Measurements from ENCODE around the gene TBC1D14.
"Not testable (repeated sequence)": the region's sequence is repeated elsewhere in the genome, so short reads cannot be mapped to it uniquely, and the experiment has no call there.

The TBC1D14 gene

DNA sequence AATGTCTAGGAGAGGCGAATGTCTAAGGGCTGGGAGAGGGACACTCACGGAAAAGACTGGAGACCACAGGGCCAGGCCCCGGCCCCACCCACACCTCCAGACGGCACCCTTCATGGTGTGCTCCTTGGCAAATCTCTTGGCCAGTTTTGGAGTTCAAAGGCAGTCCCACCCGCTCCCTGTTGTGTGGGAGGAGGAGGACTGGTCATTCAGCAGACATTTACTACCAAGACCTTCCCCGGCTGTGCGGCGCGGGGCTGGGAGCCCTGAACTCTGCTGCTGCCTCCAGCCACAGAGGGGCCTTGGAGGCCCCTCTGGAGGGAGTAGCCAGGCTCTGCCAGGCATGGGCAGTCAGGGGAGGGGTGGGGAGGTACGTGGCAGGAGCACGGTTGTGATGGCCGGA lies 8.7 kb upstream of the TBC1D14 start:
- in situ Hi-C loops (cut with MboI; ENCODE audit: low pct_unique_long_range_greater_than_20kb, low sequenced_read_pairs, unreplicated experiment): no loop called here
- no peak for DNase-seq (ENCODE audit: low spot score)
- TF ChIP-seq, protein P1, sequence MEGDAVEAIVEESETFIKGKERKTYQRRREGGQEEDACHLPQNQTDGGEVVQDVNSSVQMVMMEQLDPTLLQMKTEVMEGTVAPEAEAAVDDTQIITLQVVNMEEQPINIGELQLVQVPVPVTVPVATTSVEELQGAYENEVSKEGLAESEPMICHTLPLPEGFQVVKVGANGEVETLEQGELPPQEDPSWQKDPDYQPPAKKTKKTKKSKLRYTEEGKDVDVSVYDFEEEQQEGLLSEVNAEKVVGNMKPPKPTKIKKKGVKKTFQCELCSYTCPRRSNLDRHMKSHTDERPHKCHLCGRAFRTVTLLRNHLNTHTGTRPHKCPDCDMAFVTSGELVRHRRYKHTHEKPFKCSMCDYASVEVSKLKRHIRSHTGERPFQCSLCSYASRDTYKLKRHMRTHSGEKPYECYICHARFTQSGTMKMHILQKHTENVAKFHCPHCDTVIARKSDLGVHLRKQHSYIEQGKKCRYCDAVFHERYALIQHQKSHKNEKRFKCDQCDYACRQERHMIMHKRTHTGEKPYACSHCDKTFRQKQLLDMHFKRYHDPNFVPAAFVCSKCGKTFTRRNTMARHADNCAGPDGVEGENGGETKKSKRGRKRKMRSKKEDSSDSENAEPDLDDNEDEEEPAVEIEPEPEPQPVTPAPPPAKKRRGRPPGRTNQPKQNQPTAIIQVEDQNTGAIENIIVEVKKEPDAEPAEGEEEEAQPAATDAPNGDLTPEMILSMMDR (IDR thresholded peaks at IDR 0.05; ENCODE audit: extremely low read depth, insufficient read depth, missing control alignments): no peak

- DNase-seq (ENCODE audit: low spot score): no peak
- in situ Hi-C loops (cut with MboI; ENCODE audit: low pct_unique_long_range_greater_than_20kb, low sequenced_read_pairs, unreplicated experiment): no loop called here
- TF ChIP-seq, protein P1 (IDR thresholded peaks at IDR 0.05; ENCODE audit: extremely low read depth, insufficient read depth, missing control alignments): no peak
These were observed 7.8 kb upstream of the TBC1D14 start for GRCh38 chr4:6901669-6902317.

DNA sequence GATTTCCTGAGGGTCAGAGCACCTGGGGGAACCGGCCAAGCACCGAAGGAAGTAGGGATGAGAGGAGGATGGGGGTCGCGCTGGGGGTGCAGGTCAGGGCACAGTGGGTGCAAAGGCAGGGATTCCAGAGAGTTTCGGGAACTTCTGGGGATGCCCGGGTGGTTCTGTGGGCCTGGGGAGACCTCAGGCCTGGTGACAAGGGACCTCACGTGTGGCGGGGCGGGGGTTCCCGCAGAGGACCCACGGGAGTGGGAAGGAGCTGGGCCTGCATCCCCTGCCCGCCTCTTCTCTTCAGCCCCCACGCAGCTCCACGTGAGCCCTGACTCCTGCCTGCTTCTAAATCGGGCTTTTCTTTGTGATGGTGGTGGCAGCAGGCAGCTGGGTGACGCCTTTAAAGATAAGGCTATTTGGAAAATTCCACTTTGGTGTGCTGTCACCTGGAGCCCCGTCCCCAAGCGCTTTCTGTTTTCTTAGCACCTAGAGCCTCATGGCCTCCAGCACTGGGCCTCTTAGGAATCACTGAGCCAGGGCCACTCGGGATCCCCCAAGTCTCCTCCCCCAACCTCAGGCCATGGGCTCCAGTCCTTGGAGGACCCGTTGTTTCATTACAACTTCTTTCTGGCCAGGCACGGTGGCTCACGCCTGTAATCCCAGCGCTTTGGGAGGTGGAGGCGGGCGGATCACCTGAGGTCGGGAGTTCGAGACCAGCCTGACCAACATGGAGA lies 7.1 kb upstream of the TBC1D14 start:
- in situ Hi-C loops (cut with MboI; ENCODE audit: low pct_unique_long_range_greater_than_20kb, low sequenced_read_pairs, unreplicated experiment): no loop called here
- TF ChIP-seq, protein P1 (IDR thresholded peaks at IDR 0.05; ENCODE audit: extremely low read depth, insufficient read depth, missing control alignments): no peak
- no peak for DNase-seq (ENCODE audit: low spot score)

GRCh38 chr4:6905516-6906445 lies 3.8 kb upstream of the TBC1D14 start:
- in situ Hi-C loops (cut with MboI; ENCODE audit: low pct_unique_long_range_greater_than_20kb, low sequenced_read_pairs, unreplicated experiment): no loop called here

DNA sequence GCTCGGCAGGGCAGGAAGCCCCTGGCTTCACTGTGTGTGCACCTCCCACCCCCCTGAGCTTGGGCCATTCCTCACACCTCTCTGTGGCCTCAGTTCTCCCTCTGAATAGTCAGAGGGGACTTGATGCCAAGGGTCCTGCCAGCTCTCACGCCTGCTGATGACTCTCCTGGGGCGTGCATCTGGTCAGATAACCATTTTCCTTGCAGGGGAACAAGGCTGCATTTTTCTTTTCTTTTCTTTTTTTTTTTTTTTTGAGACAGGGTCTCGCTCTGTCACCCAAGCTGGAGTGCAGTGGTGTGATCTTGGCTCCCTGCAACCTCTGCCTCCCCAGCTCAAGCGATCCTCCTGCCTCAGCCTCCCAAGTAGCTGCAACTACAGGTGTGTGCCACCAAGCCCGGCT lies 3.1 kb upstream of the TBC1D14 start:
- DNase-seq (ENCODE audit: low spot score); in situ Hi-C loops (cut with MboI; ENCODE audit: low pct_unique_long_range_greater_than_20kb, low sequenced_read_pairs, unreplicated experiment): not testable (repeated sequence)

More at GRCh38 chr4:6905516-6906445, 3.8 kb upstream of the TBC1D14 start:
- DNase-seq (ENCODE audit: low spot score): no peak
- TF ChIP-seq, protein P1 (IDR thresholded peaks at IDR 0.05; ENCODE audit: extremely low read depth, insufficient read depth, missing control alignments): no peak

- in situ Hi-C loops (cut with MboI; ENCODE audit: low pct_unique_long_range_greater_than_20kb, low sequenced_read_pairs, unreplicated experiment): no loop called here
- TF ChIP-seq, protein P1 (IDR thresholded peaks at IDR 0.05; ENCODE audit: extremely low read depth, insufficient read depth, missing control alignments): peak; percentile 52
These were observed 1.9 kb upstream of the TBC1D14 start for GRCh38 chr4:6907658-6908191.

More at GRCh38 chr4:6907658-6908191, 1.9 kb upstream of the TBC1D14 start:
- DNase-seq (ENCODE audit: low spot score): peak; percentile 68
